Trophoblast cell (in vitro differentiated cells and primary cell): ENCODE data around the gene PKD2L2.

Experiments
- DNase-seq, 2 donors: peaks; one replicate each; pipeline ENCODE4 v3.0.0-alpha.2; 2016
- H2AFZ ChIP-seq: 2 replicates; pipeline ENCODE4 v1.6.1; 2013; ENCODE audit warnings: low read length, moderate library complexity, mild to moderate bottlenecking; ENCODE audit not compliant: insufficient read depth, poor library complexity
- H2AK5ac ChIP-seq: 2 replicates; pipeline ENCODE4 v1.6.1; 2013; ENCODE audit warnings: mild to moderate bottlenecking, low read length
- H2BK120ac ChIP-seq: 2 replicates; pipeline ENCODE4 v1.6.1; 2013; ENCODE audit warnings: low read length, mild to moderate bottlenecking, moderate library complexity; ENCODE audit not compliant: insufficient read depth, poor library complexity
- H2BK12ac ChIP-seq: 2 replicates; pipeline ENCODE4 v1.6.1; 2013; ENCODE audit warnings: mild to moderate bottlenecking, low read length, moderate library complexity
- H2BK5ac ChIP-seq: 2 replicates; pipeline ENCODE4 v1.6.1; 2013; ENCODE audit warnings: low read length, low read depth, moderate library complexity, mild to moderate bottlenecking; ENCODE audit not compliant: poor library complexity
- H3K14ac ChIP-seq: 2 replicates; pipeline ENCODE4 v1.6.1; 2013; ENCODE audit warnings: mild to moderate bottlenecking, low read length
- H3K18ac ChIP-seq: 2 replicates; pipeline ENCODE4 v1.6.1; 2013; ENCODE audit warnings: mild to moderate bottlenecking, low read length
- H3K23ac ChIP-seq: 2 replicates; pipeline ENCODE4 v1.6.1; 2013; ENCODE audit warnings: low read length
- H3K27ac ChIP-seq: 2 replicates; pipeline ENCODE4 v1.5.1; 2013; ENCODE audit warnings: low read depth, mild to moderate bottlenecking, inconsistent platforms, low read length, moderate library complexity
- H3K27me3 ChIP-seq: 2 replicates; pipeline ENCODE4 v1.6.1; 2013; ENCODE audit warnings: inconsistent platforms, mild to moderate bottlenecking, low read length, moderate library complexity; ENCODE audit not compliant: insufficient read depth
- H3K36me3 ChIP-seq, 2 experiments: 1 replicate in 1 of 2; 2 replicates in 1 of 2; pipeline ENCODE4 v1.6.1; 2013; ENCODE audit warnings: low read length in 2 of 2, mild to moderate bottlenecking in 2 of 2, moderate library complexity in 1 of 2; ENCODE audit not compliant: insufficient read depth in 2 of 2, control insufficient read depth in 1 of 2
- H3K4ac ChIP-seq: 2 replicates; pipeline ENCODE4 v1.6.1; 2013; ENCODE audit warnings: low read depth, mild to moderate bottlenecking, low read length, moderate library complexity
- H3K4me1 ChIP-seq, 2 experiments: 1 replicate in 1 of 2; 2 replicates in 1 of 2; pipeline ENCODE4 v1.6.1; 2013; ENCODE audit warnings: low read length in 2 of 2, mild to moderate bottlenecking in 2 of 2, moderate library complexity in 1 of 2; ENCODE audit not compliant: insufficient read depth in 2 of 2, control insufficient read depth in 1 of 2
- H3K4me2 ChIP-seq: 2 replicates; pipeline ENCODE4 v1.6.1; 2013; ENCODE audit warnings: inconsistent platforms, mild to moderate bottlenecking, low read length, moderate library complexity
- H3K4me3 ChIP-seq: 2 replicates; pipeline ENCODE4 v1.5.1; 2013; ENCODE audit warnings: mild to moderate bottlenecking, low read depth, low read length, inconsistent platforms
- H3K79me1 ChIP-seq: one replicate; pipeline ENCODE4 v1.6.1; 2013; ENCODE audit warnings: low read length
- H3K79me2 ChIP-seq: 2 replicates; pipeline ENCODE4 v1.6.1; 2013; ENCODE audit warnings: low read length, mild to moderate bottlenecking; ENCODE audit not compliant: control insufficient read depth, insufficient read depth, poor library complexity
- H3K9ac ChIP-seq: 2 replicates; pipeline ENCODE4 v1.6.1; 2013; ENCODE audit warnings: mild to moderate bottlenecking, low read length
- H3K9me3 ChIP-seq: 2 replicates; pipeline ENCODE4 v1.6.1; 2013; ENCODE audit warnings: low read depth, mild to moderate bottlenecking, control low read depth, inconsistent platforms, low read length; ENCODE audit not compliant: insufficient read depth
- H4K12ac ChIP-seq: 2 replicates; pipeline ENCODE4 v1.6.1; 2013; ENCODE audit warnings: low read depth, mild to moderate bottlenecking, low read length, moderate library complexity
- H4K8ac ChIP-seq: 2 replicates; pipeline ENCODE4 v1.6.1; 2013; ENCODE audit warnings: low read depth, mild to moderate bottlenecking, low read length, moderate library complexity
- H4K91ac ChIP-seq: one replicate; pipeline ENCODE4 v1.6.1; 2013; ENCODE audit warnings: low read depth, mild to moderate bottlenecking, low read length, moderate library complexity
- WGBS: extraction: QIAGEN DNeasy Blood & Tissue Kit; methylation state at CpG from one replicate; pipeline ENCODE4 v1.1.7; 2013; ENCODE audit warnings: missing lambda C conversion rate; ENCODE audit not compliant: insufficient read length, insufficient coverage; ENCODE audit errors: extremely low coverage; 5-methylcytosine and 5-hydroxymethylcytosine counted together

Gene PKD2L2

DNA sequence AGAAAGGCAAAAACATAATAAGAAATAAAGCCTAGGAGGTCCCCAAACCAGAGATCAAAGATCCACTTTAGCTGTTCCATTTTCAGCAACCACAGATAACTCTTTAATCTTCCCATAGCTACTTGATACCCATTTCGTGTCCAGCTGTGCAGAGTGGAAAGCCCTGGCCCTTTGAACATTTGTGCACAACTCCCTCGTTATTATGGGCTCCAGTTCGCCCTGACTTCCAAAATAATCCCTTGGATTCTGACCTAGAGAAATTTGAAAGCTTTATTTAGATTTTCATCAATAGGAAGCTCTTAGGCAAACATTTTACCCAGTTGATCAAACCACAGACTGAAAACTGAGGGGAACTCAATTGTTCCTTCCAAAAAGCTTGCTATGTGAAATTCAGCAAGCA, 16.8 kb upstream of the PKD2L2 start:
- Histone ChIP-seq H3K4me3 (no peak overlapping the region), H2AFZ (no peak overlapping the region), H4K91ac (no peak overlapping the region), H2BK12ac (no peak overlapping the region), H2BK120ac (no peak overlapping the region), H2BK5ac (no peak overlapping the region), H3K23ac (no peak overlapping the region), H4K8ac (no peak overlapping the region), H2AK5ac (no peak overlapping the region), H3K79me1 (no peaks in the 10 kb centered on the region), H3K9me3 (no peaks in the 10 kb centered on the region), H3K27ac (no peak overlapping the region), H3K36me3 (no peaks in the 10 kb centered on the region), H3K4me1 (no peaks in the 10 kb centered on the region), H3K14ac (no peak overlapping the region), H3K9ac (no peak overlapping the region), H3K27me3 (no peaks in the 10 kb centered on the region), H3K79me2 (no peaks in the 10 kb centered on the region), H3K4me2 (no peak overlapping the region), H3K18ac (no peak overlapping the region), H4K12ac (no peak overlapping the region), H3K4ac (no peak overlapping the region)
- WGBS: no CpG with 5 or more reads among the region's 3 CpGs
- DNase-seq: no peak

DNA sequence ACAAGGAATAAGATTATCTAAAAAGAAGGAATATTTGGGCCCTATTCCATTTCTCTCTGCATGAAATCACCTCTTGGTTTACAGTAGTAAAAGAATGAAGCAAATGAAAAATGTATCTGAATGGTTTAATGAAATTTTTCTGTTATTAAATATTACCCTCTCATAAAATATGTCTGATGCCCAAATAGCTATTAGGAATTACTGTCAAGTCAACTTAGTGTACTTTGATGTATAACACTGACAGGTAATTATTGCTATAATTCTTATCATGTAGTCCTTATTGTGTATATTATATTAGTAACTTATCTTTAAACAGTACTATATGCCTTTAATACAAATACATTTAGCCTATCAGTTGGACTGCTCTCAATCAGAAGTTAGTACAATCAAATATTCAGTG, 13.2 kb upstream of the PKD2L2 start:
- Histone ChIP-seq H3K36me3 (no peaks in the 10 kb centered on the region), H4K91ac (no peak overlapping the region), H2BK5ac (no peak overlapping the region), H2AK5ac (no peak overlapping the region), H3K4me2 (no peak overlapping the region), H2AFZ (no peak overlapping the region), H3K23ac (no peak overlapping the region), H3K79me1 (no peaks in the 10 kb centered on the region), H3K14ac (no peak overlapping the region), H3K79me2 (no peaks in the 10 kb centered on the region), H2BK12ac (no peak overlapping the region), H3K9me3 (no peaks in the 10 kb centered on the region), H3K27me3 (no peaks in the 10 kb centered on the region), H2BK120ac (no peak overlapping the region), H3K4ac (no peak overlapping the region), H4K12ac (no peak overlapping the region), H3K4me3 (no peak overlapping the region), H3K4me1 (no peaks in the 10 kb centered on the region), H3K9ac (no peak overlapping the region), H4K8ac (no peak overlapping the region), H3K27ac (no peak overlapping the region), H3K18ac (no peak overlapping the region)
- DNase-seq: no peak

GRCh38 chr5:137880313-137880712, 8.9 kb upstream of the PKD2L2 start:
- H2BK120ac ChIP-seq: no peak overlapping the region
- no CpG with 5 or more reads among the region's 1 CpG for WGBS

DNA sequence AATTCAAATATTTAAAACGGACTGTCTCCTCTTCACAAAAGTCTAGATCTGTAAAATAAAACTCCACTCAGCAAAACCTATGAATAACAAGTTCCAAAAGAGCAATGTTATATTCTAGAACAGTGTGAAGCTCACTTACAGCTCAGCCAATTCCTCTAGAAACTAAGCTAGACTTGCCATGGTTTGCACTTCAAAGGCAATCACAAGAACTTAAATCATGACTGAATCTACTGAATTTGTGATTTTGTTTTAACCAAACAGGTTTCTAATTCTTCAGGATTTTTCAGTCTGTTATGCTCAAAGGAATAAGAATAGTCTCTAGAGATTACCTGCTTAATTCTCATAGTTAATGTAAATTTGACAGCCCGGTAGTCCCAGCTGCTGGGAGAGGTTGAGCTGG, 1.4 kb upstream of the PKD2L2 start:
- no peak overlapping the region for H3K18ac ChIP-seq
- WGBS: no CpG with 5 or more reads among the region's 2 CpGs
- H3K4ac ChIP-seq: no peak overlapping the region
- H2BK120ac ChIP-seq: no peak overlapping the region
- H2AK5ac ChIP-seq: no peak overlapping the region
- H3K36me3 ChIP-seq: no peaks in the 10 kb centered on the region
- no peaks in the 10 kb centered on the region for H3K79me2 ChIP-seq
- H4K91ac ChIP-seq: no peak overlapping the region
- no peaks in the 10 kb centered on the region for H3K9me3 ChIP-seq
- no peak overlapping the region for H3K4me3 ChIP-seq
- no peak overlapping the region for H2BK12ac ChIP-seq
- H3K27ac ChIP-seq: no peak overlapping the region
- H2AFZ ChIP-seq: no peak overlapping the region
- no peaks in the 10 kb centered on the region for H3K4me1 ChIP-seq
- no peak for DNase-seq
- H3K4me2 ChIP-seq: no peak overlapping the region
- H3K23ac ChIP-seq: no peak overlapping the region
- H3K14ac ChIP-seq: no peak overlapping the region
- H3K79me1 ChIP-seq: no peaks in the 10 kb centered on the region
- H2BK5ac ChIP-seq: no peak overlapping the region
- no peak overlapping the region for H3K9ac ChIP-seq
- no peak overlapping the region for H4K12ac ChIP-seq
- H3K27me3 ChIP-seq: no peaks in the 10 kb centered on the region
- H4K8ac ChIP-seq: no peak overlapping the region

More at GRCh38 chr5:137880313-137880712, 8.9 kb upstream of the PKD2L2 start:
- Histone ChIP-seq H3K23ac (no peak overlapping the region), H2BK5ac (no peak overlapping the region), H3K4ac (no peak overlapping the region), H3K9me3 (no peaks in the 10 kb centered on the region), H2AK5ac (no peak overlapping the region), H3K4me1 (no peaks in the 10 kb centered on the region), H4K91ac (no peak overlapping the region), H3K36me3 (no peaks in the 10 kb centered on the region), H3K27me3 (no peaks in the 10 kb centered on the region), H3K27ac (no peak overlapping the region), H3K14ac (no peak overlapping the region), H3K4me3 (no peak overlapping the region), H3K4me2 (no peak overlapping the region), H3K9ac (no peak overlapping the region), H2BK12ac (no peak overlapping the region), H4K8ac (no peak overlapping the region), H2AFZ (no peak overlapping the region), H3K79me1 (no peaks in the 10 kb centered on the region), H4K12ac (no peak overlapping the region), H3K18ac (no peak overlapping the region), H3K79me2 (no peaks in the 10 kb centered on the region)
- no peak for DNase-seq
